ENCODE measurements around the gene MEF2C.

MEF2C gene

GRCh38 chr5:88887342-88887741 is 4.4 kb upstream of the MEF2C start:
- ChIA-PET CTCF (no interaction called here), POLR2A (ENCODE audit: low non-redundant PET) (no interaction called here)
- DNase-seq (ENCODE audit: low spot score) = no peak
- H3K27ac ChIP-seq = no peak overlapping the region
- no peak for TF ChIP-seq CTCF (conservative IDR thresholded peaks at IDR 0.05; ENCODE audit: low read depth)

- DNase-seq (ENCODE audit: low spot score) = no peak
- CTCF ChIA-PET = interaction anchor here (0.6 kb wide), 1 partner anchor 787 kb away, joined by 3 read pairs; no protein-coding TSS in a partner anchor
- no peak overlapping the region for H3K27ac ChIP-seq
- POLR2A ChIA-PET (ENCODE audit: low non-redundant PET) = no interaction called here
- no peak for TF ChIP-seq CTCF (conservative IDR thresholded peaks at IDR 0.05; ENCODE audit: low read depth)
Observed at GRCh38 chr5:88886746-88887341, 3.9 kb upstream of the MEF2C start.

GRCh38 chr5:88886252-88886651 is 3.3 kb upstream of the MEF2C start:
- no peak for TF ChIP-seq CTCF (conservative IDR thresholded peaks at IDR 0.05; ENCODE audit: low read depth)
- no peak for DNase-seq (ENCODE audit: low spot score)
- ChIA-PET POLR2A (ENCODE audit: low non-redundant PET) (no interaction called here), CTCF (interaction anchor here (0.6 kb wide), 1 partner anchor 788 kb away, joined by 3 read pairs; no protein-coding TSS in a partner anchor)
- H3K27ac ChIP-seq = no peak overlapping the region

GRCh38 chr5:88885002-88885401 is 2.0 kb upstream of the MEF2C start:
- no peak for TF ChIP-seq CTCF (conservative IDR thresholded peaks at IDR 0.05; ENCODE audit: low read depth)
- H3K27ac ChIP-seq = no peak overlapping the region
- DNase-seq (ENCODE audit: low spot score) = no peak
- ChIA-PET POLR2A (ENCODE audit: low non-redundant PET) (no interaction called here), CTCF (interaction anchor here (0.8 kb wide), 1 partner anchor 9 kb away, joined by 3 read pairs; no protein-coding TSS in a partner anchor)

GRCh38 chr5:88884608-88884877 is 1.6 kb upstream of the MEF2C start:
- POLR2A ChIA-PET (ENCODE audit: low non-redundant PET) = no interaction called here
- H3K27ac ChIP-seq = no peak overlapping the region
- TF ChIP-seq CTCF (conservative IDR thresholded peaks at IDR 0.05; ENCODE audit: low read depth) = no peak
- CTCF ChIA-PET = interaction anchor here (0.7 to 0.8 kb wide), 2 partner anchors 9 to 89 kb away, joined by 3 to 9 read pairs; no protein-coding TSS in a partner anchor
- DNase-seq (ENCODE audit: low spot score) = peak; percentile 18

GRCh38 chr5:88883836-88884607 is 1.0 kb upstream of the MEF2C start:
- DNase-seq (ENCODE audit: low spot score) = peak; percentile 44
- ChIA-PET POLR2A (ENCODE audit: low non-redundant PET) (interaction anchor here (0.6 kb wide), 1 partner anchor 97 kb away, joined by 5 read pairs; no protein-coding TSS in a partner anchor), CTCF (interaction anchor here (0.6 to 0.8 kb wide), 4 partner anchors 8 to 1231 kb away, joined by 3 to 9 read pairs (median 3); no protein-coding TSS in a partner anchor)
- no peak overlapping the region for H3K27ac ChIP-seq
- no peak for TF ChIP-seq CTCF (conservative IDR thresholded peaks at IDR 0.05; ENCODE audit: low read depth)

All from RWPE1 (cell line).